ENCODE measurements around the gene CXCR3.
"Not testable (repeated sequence)": the region's sequence is repeated elsewhere in the genome, so short reads cannot be mapped to it uniquely, and the experiment has no call there.

Gene CXCR3

GRCh38 chrX:71636438-71637252, 18.3 kb upstream of the CXCR3 start:
- DNase-seq (ENCODE audit: low read depth): no peak

DNA sequence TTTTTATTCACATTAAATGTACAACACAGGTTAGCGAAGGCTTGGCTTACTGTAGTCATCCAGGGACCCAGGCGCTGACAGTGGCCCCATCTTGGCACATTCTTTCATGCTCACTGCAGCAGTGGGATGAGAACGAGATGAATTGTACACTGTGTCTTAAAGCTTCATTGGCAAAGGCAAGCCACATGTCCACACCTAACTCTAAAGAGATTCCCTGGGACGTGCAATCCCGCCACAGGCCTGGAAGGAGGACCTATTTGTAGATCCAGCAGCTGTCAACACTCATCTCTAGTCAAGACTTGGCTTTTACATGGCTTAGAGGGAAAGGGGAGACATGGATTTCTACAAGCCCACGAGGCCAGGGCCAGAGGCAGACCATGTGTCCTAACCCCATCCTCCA, 16.1 kb upstream of the CXCR3 start:
- DNase-seq (ENCODE audit: low read depth): no peak

GRCh38 chrX:71632923-71633657, 14.8 kb upstream of the CXCR3 start:
- no peak for DNase-seq (ENCODE audit: low read depth)

GRCh38 chrX:71629467-71629866, 11.2 kb upstream of the CXCR3 start:
- no peak for DNase-seq (ENCODE audit: low read depth)

- no peak for DNase-seq (ENCODE audit: low read depth)
Measured at GRCh38 chrX:71627588-71628404, 9.5 kb upstream of the CXCR3 start.

DNA sequence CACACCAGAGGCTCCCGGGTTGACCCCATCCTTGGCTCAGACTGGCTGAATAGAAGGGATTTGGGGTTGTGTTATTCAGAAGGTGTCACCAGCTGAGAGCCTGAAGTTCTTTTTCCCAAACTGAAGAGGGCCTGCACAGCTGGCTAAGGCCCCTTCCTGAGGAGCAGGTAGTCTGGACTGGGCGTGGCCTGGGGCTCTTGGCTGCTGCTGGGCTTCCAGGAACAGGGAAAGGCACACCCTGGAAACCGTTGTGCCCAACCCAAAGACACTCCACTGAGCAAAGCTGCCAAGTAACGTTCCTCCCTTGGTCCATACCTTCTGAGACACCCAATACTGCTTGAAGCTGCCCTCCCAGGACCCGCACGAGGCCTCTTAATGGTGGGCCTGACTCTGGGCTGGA, 8.3 kb upstream of the CXCR3 start:
- DNase-seq (ENCODE audit: low read depth): no peak

GRCh38 chrX:71625471-71625870, 7.2 kb upstream of the CXCR3 start:
- no peak for DNase-seq (ENCODE audit: low read depth)

GRCh38 chrX:71623714-71624113, 5.4 kb upstream of the CXCR3 start:
- DNase-seq (ENCODE audit: low read depth): no peak

- DNase-seq (ENCODE audit: low read depth): peak; percentile 68
Measured at GRCh38 chrX:71622576-71623450, 4.5 kb upstream of the CXCR3 start.

DNA sequence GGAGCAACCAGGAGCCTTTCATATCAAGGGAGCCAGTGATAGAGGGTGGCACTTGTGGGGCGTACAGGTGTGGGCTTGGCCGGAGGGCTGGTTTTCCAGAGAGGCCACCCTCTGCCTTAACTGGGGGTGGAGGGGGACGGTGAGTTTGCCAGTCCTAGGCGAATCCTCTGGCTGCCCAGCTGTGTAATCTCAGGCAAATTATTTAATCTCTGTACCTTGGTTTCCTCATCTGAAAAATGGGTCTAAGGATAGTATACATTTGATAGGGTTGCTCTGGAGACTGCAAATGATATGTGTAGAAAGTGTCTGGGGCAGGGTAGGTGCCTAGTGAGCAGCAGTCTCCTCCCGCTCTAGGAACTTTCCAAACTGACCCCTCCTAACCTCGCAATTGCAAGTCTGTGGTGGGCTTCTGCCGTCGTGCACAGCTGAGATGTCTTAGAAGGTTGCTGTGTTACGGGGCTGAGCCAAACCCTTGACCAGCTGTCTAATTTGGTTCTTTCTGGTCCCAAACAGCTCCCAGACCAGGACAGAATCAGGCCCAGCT, 3.8 kb upstream of the CXCR3 start:
- DNase-seq (ENCODE audit: low read depth): no peak

- DNase-seq (ENCODE audit: low read depth): peak; percentile 44
Measured at GRCh38 chrX:71621603-71622002, 3.3 kb upstream of the CXCR3 start.

GRCh38 chrX:71619986-71620385, 1.7 kb upstream of the CXCR3 start:
- no peak for DNase-seq (ENCODE audit: low read depth)

DNA sequence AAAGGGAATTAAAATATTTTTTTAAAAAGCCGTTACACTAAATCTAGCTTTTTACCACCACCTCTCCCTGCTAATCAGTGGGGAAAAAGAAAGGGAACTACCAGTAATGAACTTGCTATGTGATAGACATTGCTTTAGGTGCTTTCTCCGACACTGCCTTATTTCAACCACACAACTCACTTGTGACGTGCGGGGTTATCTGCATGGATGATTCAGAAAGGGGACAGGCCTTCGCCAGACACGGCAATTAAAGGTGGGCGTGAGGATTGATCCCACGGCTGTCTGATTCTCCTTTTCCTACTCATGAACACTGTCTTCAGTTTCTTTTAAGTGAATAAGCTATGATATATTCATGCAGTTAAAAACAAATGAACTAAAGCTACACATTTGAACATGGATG, 882 bp upstream of the CXCR3 start:
- DNase-seq (ENCODE audit: low read depth): no peak

GRCh38 chrX:71618787-71619186, 476 bp upstream of the CXCR3 start:
- DNase-seq (ENCODE audit: low read depth): no peak

- DNase-seq (ENCODE audit: low read depth): no peak
Measured at GRCh38 chrX:71617742-71618141, 569 bp downstream of the CXCR3 start.

GRCh38 chrX:71616672-71617529, 1.4 kb downstream of the CXCR3 start:
- DNase-seq (ENCODE audit: low read depth): no peak

DNA sequence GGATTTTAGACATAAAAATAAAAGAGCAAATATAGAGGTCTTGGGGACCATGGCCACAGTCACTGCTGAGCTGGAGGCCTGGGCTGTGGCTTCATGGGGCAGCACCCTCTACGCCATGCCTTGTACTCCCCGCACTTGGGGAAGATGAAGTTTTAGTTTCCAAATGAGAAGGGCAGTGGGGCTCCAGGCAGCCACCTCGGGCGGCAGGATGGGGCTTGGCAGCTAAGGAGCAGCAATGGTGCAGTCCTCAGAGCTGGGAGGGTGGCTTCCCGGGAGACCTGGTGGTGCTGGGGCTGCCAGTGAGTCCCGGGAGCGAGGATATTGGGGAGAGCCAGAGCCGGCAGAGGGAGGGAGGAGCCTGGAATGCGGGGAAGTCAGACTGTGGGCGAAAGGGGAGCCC, 2.4 kb downstream of the CXCR3 start:
- DNase-seq (ENCODE audit: low read depth): no peak

- no peak for DNase-seq (ENCODE audit: low read depth)
Measured at GRCh38 chrX:71615056-71615455, 3.3 kb downstream of the CXCR3 start.

DNA sequence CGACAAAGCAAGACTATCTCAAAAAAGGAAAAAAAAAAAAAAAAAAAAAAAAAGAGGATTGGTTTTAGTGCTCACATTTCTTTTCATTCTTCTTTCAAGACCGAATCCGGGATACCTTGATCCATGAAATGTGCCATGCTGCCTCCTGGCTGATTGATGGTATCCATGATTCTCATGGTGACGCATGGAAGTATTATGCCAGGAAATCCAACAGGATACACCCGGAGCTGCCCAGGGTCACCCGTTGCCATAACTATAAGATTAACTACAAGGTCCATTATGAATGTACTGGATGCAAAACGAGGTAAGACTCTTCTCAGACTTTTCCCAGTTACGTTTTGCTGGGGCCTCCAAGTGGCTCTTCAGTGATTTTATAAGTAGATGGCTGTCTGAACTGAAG, 6.1 kb downstream of the CXCR3 start:
- DNase-seq (ENCODE audit: low read depth): no peak

DNA sequence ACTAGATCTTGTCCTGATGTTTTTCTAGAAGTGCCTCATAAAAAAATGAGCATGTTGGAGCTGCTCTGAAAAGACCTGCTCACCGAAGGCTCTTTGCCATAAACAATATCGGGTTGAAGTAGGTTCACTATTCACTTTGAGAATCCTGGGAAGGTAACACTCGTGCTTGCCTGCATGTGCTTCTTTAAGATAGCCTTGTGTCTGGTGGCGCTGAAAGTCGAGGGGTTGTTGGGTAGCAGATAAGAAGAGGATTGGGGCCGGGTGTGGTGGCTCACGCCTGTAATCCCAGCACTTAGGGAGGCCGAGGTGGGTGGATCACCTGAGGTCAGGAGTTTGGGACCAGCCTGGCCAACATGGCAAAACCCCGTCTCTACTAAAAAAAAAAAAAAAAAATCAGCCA, 6.6 kb downstream of the CXCR3 start:
- not testable (repeated sequence) for DNase-seq (ENCODE audit: low read depth)

Data from EH (cell line).